GM12891 (cell line): ENCODE measurements around the gene ARHGEF17.

Experiments used
- PAX5 ChIP-seq: IDR thresholded peaks from 2 replicates; pipeline ENCODE4 v1.6.1; 2011; ENCODE audit warnings: low read length, moderate library complexity, mild to moderate bottlenecking; ENCODE audit not compliant: insufficient read depth, severe bottlenecking
- POLR2A ChIP-seq: IDR thresholded peaks from 2 replicates; pipeline ENCODE4 v1.6.1; 2011; ENCODE audit warnings: low read depth, low read length, control low read depth
- POLR2AphosphoS5 ChIP-seq: IDR thresholded peaks from 2 replicates; pipeline ENCODE4 v1.6.1; 2011; ENCODE audit warnings: low read depth, low read length, control low read depth
- POU2F2 ChIP-seq: IDR thresholded peaks from 2 replicates; pipeline ENCODE4 v1.6.1; 2011; ENCODE audit warnings: low read depth, mild to moderate bottlenecking, control low read depth, low read length, moderate library complexity
- SPI1 ChIP-seq: IDR thresholded peaks from 2 replicates; pipeline ENCODE4 v1.6.1; 2011; ENCODE audit warnings: low read depth, low read length, control low read depth
- TAF1 ChIP-seq: IDR thresholded peaks from 2 replicates; pipeline ENCODE4 v1.6.1; 2011; ENCODE audit warnings: low read depth, low read length, control low read depth

DNA sequence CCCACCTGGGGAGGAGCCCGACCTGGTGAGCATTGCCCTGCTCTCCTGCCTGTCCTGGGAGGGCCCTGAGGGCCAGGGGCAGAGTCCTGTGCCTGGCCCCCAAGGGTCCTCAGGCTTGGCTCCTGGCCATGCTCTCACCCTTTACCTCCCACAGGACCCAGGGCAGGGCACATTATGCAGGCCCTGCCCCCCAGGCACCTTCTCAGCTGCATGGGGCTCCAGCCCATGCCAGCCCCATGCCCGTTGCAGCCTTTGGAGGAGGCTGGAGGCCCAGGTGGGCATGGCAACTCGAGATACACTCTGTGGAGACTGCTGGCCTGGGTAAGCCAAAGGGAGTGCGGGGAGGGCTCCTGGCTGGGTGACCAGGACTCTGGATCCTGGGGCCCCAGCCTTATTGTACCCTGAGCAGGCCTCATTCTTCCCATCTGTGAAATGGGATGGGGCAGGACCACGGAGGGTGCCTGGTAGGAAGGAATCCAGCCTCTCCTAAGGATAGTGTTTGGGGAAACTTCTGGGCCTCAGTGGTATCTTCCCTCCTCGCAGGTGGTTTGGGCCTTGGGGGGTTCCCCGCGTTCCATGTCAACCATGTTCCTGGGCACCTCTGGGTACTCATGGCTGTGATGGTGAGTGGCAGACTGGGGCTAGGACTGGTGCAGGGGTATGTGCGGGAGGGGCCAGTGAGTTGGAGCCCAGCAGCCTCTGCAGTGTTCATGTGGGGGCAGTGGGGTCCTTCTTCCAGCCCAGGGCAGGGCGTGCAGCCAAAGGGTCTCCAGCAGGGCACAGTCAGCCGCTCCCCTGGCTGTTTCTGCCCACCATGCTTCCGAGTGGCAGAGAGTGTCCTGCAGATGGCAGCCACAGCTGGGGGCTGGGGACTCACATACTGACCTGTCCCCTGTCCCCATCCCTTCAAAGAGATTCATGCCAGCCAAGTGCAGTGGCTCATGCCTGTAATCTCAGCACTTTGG is 82.8 kb downstream of the ARHGEF17 start:
- TF ChIP-seq POLR2A = no peak
- no peak for TF ChIP-seq TAF1
- TF ChIP-seq POLR2AphosphoS5 = no peak
- no peak for TF ChIP-seq POU2F2
- TF ChIP-seq PAX5 = no peak
- no peak for TF ChIP-seq SPI1
